D341Med (cell line): ENCODE measurements around the gene NUBP2.

Experiments used
- DNase-seq: peaks from one replicate; pipeline ENCODE4 v3.0.0; 2012; ENCODE audit warnings: low spot score

Gene NUBP2

DNA sequence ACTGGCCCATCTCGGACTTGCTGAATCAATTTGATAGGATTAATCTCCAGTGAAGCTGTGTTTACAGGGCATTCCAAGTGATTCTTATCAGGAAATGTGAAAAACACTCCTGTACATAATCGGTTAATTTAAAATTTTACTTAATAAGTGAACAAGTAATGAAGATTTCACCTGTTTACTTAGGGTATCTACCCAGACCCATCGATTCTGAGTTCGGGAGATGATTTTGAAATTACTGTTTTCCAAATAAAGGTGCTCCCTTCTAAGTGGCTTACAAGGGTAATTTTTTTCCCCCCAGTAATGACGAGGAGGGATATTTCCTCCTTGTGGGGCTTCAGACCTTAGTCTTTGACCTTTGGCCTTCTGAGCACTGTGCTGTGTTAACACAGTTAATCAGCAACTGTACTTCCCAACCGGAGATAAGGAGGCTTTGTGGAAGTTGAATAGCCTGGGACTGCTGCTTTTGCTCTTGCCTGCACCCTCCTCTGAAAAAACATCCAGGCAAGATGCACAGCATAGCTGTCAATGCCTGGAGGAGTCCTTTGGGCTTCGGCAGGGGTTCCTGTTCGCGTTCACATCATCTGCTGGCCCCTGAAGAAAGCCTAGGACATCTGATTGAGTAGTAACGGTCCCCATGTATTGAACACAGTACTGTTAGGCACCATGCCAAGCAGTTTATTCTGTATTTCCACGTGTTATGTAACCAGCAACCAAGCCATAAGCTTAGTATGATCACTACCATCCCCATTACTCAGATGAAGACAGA, 46.1 kb downstream of the NUBP2 start:
- no peak for DNase-seq

DNA sequence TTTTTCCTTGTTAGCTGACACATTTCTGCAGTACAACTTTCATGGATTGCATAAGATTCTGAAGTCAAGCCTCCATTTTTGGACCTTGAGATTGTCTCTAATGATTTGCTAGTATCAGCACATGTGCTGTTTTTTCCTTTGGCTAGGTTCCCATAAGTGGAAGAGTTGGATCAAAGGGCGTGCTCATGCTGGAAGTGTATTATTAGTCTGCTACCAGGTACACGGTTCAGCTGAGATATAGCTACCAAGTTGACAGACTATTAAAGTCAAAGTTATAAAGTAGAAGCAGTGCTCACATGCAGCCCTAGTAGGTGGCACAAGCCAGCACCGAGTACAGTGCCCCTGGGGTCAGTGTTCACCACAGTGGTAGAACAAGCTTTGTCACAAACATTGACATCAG, 47.5 kb downstream of the NUBP2 start:
- DNase-seq = no peak

DNA sequence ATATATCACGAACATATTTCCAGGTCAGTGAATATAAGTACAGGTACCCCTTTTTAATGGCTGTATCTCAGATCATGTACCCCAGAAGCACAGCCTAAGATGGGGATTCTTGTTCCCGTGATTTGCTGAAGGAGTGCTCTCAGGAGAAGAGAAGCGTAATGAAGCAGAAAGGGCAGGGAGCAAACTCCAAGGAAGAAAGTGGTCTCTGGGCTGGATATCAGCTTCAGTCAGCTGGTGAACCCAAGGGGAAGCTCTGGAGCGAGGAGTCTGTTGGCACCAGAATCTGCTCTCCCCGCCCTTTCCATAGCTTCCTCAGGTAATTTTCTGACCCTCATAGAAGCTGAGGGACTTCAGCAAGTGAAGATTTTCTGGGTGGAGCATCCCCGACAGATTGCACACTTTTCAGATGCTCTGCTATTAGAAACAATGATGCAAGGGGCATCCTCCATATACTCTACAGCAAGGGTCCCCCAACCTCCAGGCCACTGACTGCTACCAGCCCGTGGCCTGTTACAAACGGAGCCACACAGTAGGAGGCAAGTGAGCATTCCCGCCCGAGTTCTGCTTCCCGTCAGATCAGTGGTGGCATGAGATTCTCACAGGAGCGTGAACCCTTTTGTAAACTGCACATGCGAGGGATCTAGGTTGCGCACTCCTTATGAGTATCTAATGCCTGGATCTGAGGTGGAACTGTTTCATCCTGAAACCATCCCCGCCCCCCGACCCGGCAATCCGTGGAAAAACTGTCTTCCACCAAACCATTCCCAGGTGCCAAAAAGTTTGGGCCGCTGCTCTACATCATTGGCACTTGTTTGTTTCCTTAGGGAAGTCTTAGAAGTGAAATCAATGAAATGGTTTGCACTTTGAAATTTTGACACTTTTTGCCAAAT, 48.7 kb downstream of the NUBP2 start:
- DNase-seq = no peak

DNA sequence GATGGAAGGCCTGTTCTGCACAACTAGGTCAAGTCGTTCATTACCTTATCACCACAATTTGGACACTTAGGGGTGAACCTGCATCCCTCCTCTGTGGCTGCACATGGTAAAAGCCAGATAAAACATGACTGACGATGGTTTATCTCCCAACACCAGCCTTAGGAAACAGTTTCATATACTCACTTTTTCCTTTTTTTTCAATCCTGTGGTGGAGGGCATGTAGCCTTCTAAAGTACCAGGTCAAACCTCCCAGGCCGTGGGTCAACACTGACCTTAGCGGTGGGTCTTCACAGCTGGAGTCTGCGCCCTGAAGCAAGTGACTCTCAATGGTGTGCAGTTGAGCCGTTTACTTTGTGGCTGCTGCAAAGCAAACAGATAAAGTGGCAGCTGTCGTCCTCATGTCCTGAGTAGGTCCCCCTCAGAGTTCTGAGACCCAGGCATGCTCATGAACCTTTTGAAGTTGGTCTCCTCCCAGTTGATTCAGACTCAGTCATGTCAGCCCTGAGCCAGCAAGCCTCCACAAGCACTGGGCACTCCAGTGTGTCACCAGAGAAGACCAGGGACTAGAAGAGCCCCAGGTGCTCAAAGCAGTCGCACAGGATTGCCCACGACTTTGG, 50.2 kb downstream of the NUBP2 start:
- no peak for DNase-seq

DNA sequence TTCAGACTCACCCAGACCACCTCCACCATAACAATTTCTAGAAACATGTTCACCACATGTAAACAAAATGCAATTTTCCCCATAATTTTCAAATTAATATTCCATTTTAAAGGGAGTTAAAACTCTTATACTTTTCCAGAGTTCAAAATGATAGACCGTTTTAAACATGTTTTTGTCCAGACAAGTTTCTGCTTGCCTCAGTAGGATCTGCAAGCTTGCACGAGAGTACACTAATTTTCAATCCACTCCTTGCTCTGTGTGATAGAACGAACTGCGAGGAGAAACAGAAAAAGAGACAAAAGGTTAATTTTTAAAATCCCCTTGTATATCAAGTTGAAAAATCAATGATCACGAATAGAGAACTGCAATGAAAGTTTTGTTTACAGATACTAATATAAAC, 51.3 kb downstream of the NUBP2 start:
- DNase-seq = no peak
